Measurements from ENCODE around the gene LHFPL2. TPM values are rescaled to one million over a fixed set of nuclear protein-coding genes. Genes with fewer than 3 reads are reported as not detected.

LHFPL2 gene
- total RNA-seq, 1 donor from 2014 or later = 33.1 TPM

- TF ChIP-seq CTCF (IDR thresholded peaks at IDR 0.05; ENCODE audit: insufficient read depth, low read length, poor library complexity, severe bottlenecking) = no peak
- H3K4me3 ChIP-seq (ENCODE audit: low read depth, low read length) = no peak overlapping the region
- DNase-seq (ENCODE audit: low read depth) = no peak
- no peaks in the 10 kb centered on the region for H3K36me3 ChIP-seq (ENCODE audit: control insufficient read depth, insufficient read depth, low read length)
- no peaks in the 10 kb centered on the region for H3K27me3 ChIP-seq (ENCODE audit: control insufficient read depth, insufficient read depth, low read length)
These were observed 5.8 kb upstream of the LHFPL2 start for GRCh38 chr5:78654386-78654785.

- TF ChIP-seq CTCF (IDR thresholded peaks at IDR 0.05; ENCODE audit: insufficient read depth, low read length, poor library complexity, severe bottlenecking) = no peak
These were observed 5.3 kb upstream of the LHFPL2 start for GRCh38 chr5:78653681-78654366.

GRCh38 chr5:78653031-78653430, 4.5 kb upstream of the LHFPL2 start:
- no peak for DNase-seq (ENCODE audit: low read depth)
- TF ChIP-seq CTCF (IDR thresholded peaks at IDR 0.05; ENCODE audit: insufficient read depth, low read length, poor library complexity, severe bottlenecking) = no peak
- Histone ChIP-seq H3K27me3 (ENCODE audit: control insufficient read depth, insufficient read depth, low read length) (no peaks in the 10 kb centered on the region), H3K4me3 (ENCODE audit: low read depth, low read length) (no peak overlapping the region), H3K36me3 (ENCODE audit: control insufficient read depth, insufficient read depth, low read length) (no peaks in the 10 kb centered on the region)

More at GRCh38 chr5:78653681-78654366, 5.3 kb upstream of the LHFPL2 start:
- no peak overlapping the region for H3K4me3 ChIP-seq (ENCODE audit: low read depth, low read length)
- DNase-seq (ENCODE audit: low read depth) = no peak
- H3K27me3 ChIP-seq (ENCODE audit: control insufficient read depth, insufficient read depth, low read length) = no peaks in the 10 kb centered on the region
- no peaks in the 10 kb centered on the region for H3K36me3 ChIP-seq (ENCODE audit: control insufficient read depth, insufficient read depth, low read length)

GRCh38 chr5:78651468-78651867, 2.9 kb upstream of the LHFPL2 start:
- no peak for DNase-seq (ENCODE audit: low read depth)
- Histone ChIP-seq H3K27me3 (ENCODE audit: control insufficient read depth, insufficient read depth, low read length) (no peaks in the 10 kb centered on the region), H3K4me3 (ENCODE audit: low read depth, low read length) (no peak overlapping the region), H3K36me3 (ENCODE audit: control insufficient read depth, insufficient read depth, low read length) (no peaks in the 10 kb centered on the region)
- no peak for TF ChIP-seq CTCF (IDR thresholded peaks at IDR 0.05; ENCODE audit: insufficient read depth, low read length, poor library complexity, severe bottlenecking)

- H3K4me3 ChIP-seq (ENCODE audit: low read depth, low read length) = no peak overlapping the region
- H3K36me3 ChIP-seq (ENCODE audit: control insufficient read depth, insufficient read depth, low read length) = no peaks in the 10 kb centered on the region
- H3K27me3 ChIP-seq (ENCODE audit: control insufficient read depth, insufficient read depth, low read length) = no peaks in the 10 kb centered on the region
- TF ChIP-seq CTCF (IDR thresholded peaks at IDR 0.05; ENCODE audit: insufficient read depth, low read length, poor library complexity, severe bottlenecking) = no peak
- DNase-seq (ENCODE audit: low read depth) = no peak
These were observed 2.0 kb upstream of the LHFPL2 start for GRCh38 chr5:78650531-78650930.
